Adrenal gland (tissue), 12 donors: ENCODE measurements around the gene ANKRD60. TPM values are rescaled to one million over a fixed set of nuclear protein-coding genes. Genes with fewer than 3 reads are reported as not detected.

ENCODE experiments used
- DNase-seq, 7 donors: peaks; one replicate each; pipeline ENCODE4 v3.0.0-alpha.2; 2019 to 2020
- H3K27ac ChIP-seq, 5 donors: fragments of 200-600 bp; sonication (generic) in 4 of 5; 1 replicate in 3 of 5; 2 replicates in 2 of 5; pipeline versions ENCODE4 v1.5.1 to v1.8.0; 2016 to 2020; ENCODE audit warnings: mild to moderate bottlenecking in 1 of 5
- H3K27me3 ChIP-seq: fragments of 200-600 bp; 2 replicates; pipeline ENCODE4 v1.8.0; 2021
- H3K36me3 ChIP-seq, 2 donors: fragments of 200-600 bp; replicated peaks in 1 of 2; 1 replicate in 1 of 2; 2 replicates in 1 of 2; pipeline versions ENCODE4 v1.5.1 to v1.8.0; 2018 to 2022
- H3K4me1 ChIP-seq, 2 donors: fragments of 200-600 bp; replicated peaks in 1 of 2; 1 replicate in 1 of 2; 2 replicates in 1 of 2; pipeline versions ENCODE4 v1.5.1 to v1.8.0; 2018 to 2021
- H3K4me3 ChIP-seq, 4 donors: fragments of 200-600 bp; sonication (generic) in 3 of 4; one replicate each; pipeline ENCODE4 v1.5.1; 2016 to 2018
- H3K9me3 ChIP-seq, 3 donors: fragments of 200-600 bp; sonication (generic) in 1 of 3; replicated peaks in 1 of 3; 1 replicate in 2 of 3; 2 replicates in 1 of 3; pipeline versions ENCODE4 v1.5.1 to v1.8.0; 2016 to 2021
- POLR2A ChIP-seq, 2 donors: fragments of 450-650 bp; IDR thresholded peaks; one replicate each; pipeline ENCODE4 v1.6.1; 2017; ENCODE audit warnings: antibody characterized with exemption in 2 of 2, mild to moderate bottlenecking in 2 of 2, moderate library complexity in 1 of 2
- WGBS, 4 donors: extraction: QIAGEN DNeasy Blood & Tissue Kit in 2 of 4; methylation state at CpG; one replicate each; pipeline versions ENCODE4 v1.1.5 to v1.1.7; 2013 to 2017; 5-methylcytosine and 5-hydroxymethylcytosine counted together
- intact Hi-C, 2 donors: fragments of 100-400 bp; cut with DNase I; formaldehyde crosslinking; loops; one replicate each; pipeline versions ENCODE4 v1.14.1 to v1.15.0; 2022 to 2023
- polyA plus RNA-seq, 3 donors: library from polyadenylated mRNA; stranded (reverse); fragments of 200-250 nt in 2 of 3; fragments of 350-450 nt in 1 of 3; fragmentation: Illumina TruSeq in 1 of 3; extraction: RNeasy Lipid Tissue Mini Kit (QIAGEN cat#74804) in 1 of 3; gene quantifications; one replicate each; pipeline ENCODE4 v1.2.3, GENCODE V29; 2013 to 2014
- total RNA-seq, 9 donors: library from RNA; depleted of rRNA in 4 of 9; stranded (reverse); fragments of >200 nt in 4 of 9; fragments of 120-200 nt in 1 of 9; fragmentation: NEBNext Ultra II Directional in 1 of 9; extraction: Animal tissue kit (Norgen Biotek cat#: 25700) in 1 of 9; gene quantifications; one replicate each; pipeline versions ENCODE4 v1.1.0 to v1.2.4, GENCODE V29; 2013 to 2023
- TF ChIP-seq, protein P1 (sequence below), 6 experiments: fragments of 450-650 bp in 4 of 6; fragments of 200-600 bp in 2 of 6; sonication (generic) in 1 of 6; IDR thresholded peaks; 1 replicate in 5 of 6; 2 replicates in 1 of 6; pipeline versions ENCODE4 v1.5.1 to v1.8.0; 2016 to 2021; ENCODE audit warnings: antibody characterized with exemption in 6 of 6, mild to moderate bottlenecking in 2 of 6, moderate library complexity in 1 of 6
- donor health status: healthy with polysubstance abuse.
- donor health status: Bipolar disorder and iron deficiency.
- donor health status: DM: yes; HTN: yes; CAD: no.
- donor health status: DM: no; HTN: no; CAD: no.
- donor health status: DM: no; HTN: no; CAD: no.
- donor health status: DM: yes; HTN: yes; CAD: no.

Gene ANKRD60
- total and polyA plus RNA-seq, 12 donors, result not detected

DNA sequence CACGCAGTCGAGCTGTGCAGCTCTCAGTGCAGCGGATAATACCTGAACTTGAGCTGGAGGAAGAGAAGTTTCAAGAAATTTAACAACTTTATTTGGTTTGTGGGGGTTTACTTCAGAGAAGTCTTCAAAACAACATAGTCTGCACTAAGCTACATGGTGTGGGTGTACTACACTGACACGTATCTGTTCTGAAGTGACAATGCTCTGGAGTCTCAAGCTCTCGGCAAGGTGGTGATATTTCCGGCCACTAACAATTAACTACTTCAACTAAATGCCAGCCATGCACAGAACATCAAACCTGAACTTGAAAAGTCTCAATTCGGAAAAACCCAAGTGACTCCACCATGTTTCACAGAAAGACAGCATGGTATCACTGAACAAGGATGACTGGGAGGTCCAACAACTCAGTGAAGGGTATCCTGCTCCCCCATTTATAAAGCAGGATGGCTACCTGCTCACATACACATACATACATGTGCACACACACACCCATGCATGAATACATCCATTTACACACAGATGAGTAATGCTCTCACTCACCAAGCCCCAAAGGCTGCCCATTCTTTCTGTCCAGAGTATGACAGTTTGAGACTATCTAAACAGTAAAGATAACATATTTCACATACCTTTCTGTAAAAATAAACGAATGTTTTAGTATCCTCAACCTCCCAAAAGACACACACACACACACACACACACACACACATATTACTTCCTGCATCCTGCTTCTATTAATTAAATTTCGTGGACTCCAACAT is 15.4 kb upstream of the ANKRD60 start:
- 84 to 89% (median 88%) methylated on average over 9 of the region's 9 CpGs for WGBS, 4 donors
- H3K4me3 ChIP-seq, result no peak overlapping the region
- peaks cover 0 to 55% of the 10 kb centered on the region in 2 donors for H3K36me3 ChIP-seq
- intact Hi-C loops, result no loop called here
- H3K4me1 ChIP-seq, result no peaks in the 10 kb centered on the region
- no peak for DNase-seq
- TF ChIP-seq, protein P1, sequence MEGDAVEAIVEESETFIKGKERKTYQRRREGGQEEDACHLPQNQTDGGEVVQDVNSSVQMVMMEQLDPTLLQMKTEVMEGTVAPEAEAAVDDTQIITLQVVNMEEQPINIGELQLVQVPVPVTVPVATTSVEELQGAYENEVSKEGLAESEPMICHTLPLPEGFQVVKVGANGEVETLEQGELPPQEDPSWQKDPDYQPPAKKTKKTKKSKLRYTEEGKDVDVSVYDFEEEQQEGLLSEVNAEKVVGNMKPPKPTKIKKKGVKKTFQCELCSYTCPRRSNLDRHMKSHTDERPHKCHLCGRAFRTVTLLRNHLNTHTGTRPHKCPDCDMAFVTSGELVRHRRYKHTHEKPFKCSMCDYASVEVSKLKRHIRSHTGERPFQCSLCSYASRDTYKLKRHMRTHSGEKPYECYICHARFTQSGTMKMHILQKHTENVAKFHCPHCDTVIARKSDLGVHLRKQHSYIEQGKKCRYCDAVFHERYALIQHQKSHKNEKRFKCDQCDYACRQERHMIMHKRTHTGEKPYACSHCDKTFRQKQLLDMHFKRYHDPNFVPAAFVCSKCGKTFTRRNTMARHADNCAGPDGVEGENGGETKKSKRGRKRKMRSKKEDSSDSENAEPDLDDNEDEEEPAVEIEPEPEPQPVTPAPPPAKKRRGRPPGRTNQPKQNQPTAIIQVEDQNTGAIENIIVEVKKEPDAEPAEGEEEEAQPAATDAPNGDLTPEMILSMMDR (IDR thresholded peaks at IDR 0.05), result no peak
- no peak for TF ChIP-seq POLR2A (IDR thresholded peaks at IDR 0.05)
- H3K9me3 ChIP-seq, result no peaks in the 10 kb centered on the region
- H3K27me3 ChIP-seq, result no peaks in the 10 kb centered on the region
- no peak overlapping the region for H3K27ac ChIP-seq

DNA sequence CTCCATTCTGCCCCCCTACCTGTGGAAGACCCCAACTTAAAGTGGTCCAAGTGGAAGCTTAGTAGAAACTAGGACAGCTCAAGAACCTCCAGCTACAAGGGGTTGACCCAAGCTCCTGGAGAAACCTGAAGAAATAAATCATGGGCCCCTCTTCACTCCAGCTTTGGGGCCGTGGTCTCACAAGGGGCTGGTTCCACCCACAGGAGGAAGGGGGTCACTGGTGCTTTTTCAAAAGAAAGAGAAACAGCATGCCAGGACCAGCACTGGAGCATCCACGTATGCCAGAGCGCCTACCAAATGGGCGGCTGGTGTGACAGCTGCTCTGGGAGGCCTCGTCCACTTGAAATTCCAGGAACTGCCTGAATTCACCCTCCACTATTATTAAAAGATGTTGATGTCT is 14.4 kb upstream of the ANKRD60 start:
- TF ChIP-seq, protein P1 (IDR thresholded peaks at IDR 0.05), result no peak
- H3K36me3 ChIP-seq, result peaks cover 0 to 48% of the 10 kb centered on the region in 2 donors
- peaks cover 0 to 4% of the 10 kb centered on the region in 2 donors for H3K4me1 ChIP-seq
- DNase-seq, result no peak
- no peak overlapping the region for H3K27ac ChIP-seq
- 95 to 100% (median 99%) methylated on average over 5 of the region's 5 CpGs for WGBS, 4 donors
- H3K4me3 ChIP-seq, result no peak overlapping the region
- no peaks in the 10 kb centered on the region for H3K9me3 ChIP-seq
- H3K27me3 ChIP-seq, result no peaks in the 10 kb centered on the region
- intact Hi-C loops, result no loop called here

DNA sequence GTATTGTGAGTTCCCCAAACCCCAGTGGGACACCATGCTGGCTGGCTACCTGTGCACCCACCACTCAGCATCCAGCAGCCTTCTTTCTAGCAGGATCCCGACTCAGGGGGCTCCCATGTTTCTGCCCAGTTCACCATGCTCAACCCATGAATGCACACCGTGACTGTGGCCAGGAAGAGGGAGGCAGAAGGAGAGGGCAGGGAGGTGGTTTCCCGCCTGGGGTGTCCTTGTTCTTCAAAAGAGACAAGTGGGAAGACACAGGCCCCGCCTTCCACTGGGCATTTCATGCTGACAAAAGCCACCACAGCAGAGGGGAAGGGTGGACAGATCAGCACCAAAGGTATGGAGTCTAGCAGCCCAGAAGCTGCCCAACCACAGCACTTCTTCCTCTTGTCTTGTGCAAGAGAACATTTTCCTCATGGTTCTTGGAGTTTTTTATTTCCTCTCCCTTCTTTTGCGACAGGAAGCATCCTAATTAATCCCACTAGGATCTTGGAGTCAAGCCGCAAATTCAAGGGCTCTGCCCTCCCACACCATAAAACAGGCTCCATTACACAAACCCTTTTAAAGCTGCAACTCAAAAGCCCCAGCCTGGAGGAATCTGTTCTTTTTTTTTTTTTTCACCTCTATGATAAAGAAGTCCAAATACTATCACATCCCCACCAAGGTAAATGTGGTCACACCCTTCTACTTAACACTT is 13.5 kb upstream of the ANKRD60 start:
- DNase-seq, result no peak
- WGBS, 4 donors, result 90 to 95% (median 95%) methylated on average over 6 of the region's 6 CpGs
- Histone ChIP-seq H3K9me3 (no peaks in the 10 kb centered on the region), H3K27ac (no peak overlapping the region), H3K4me3 (no peak overlapping the region), H3K36me3 (peaks cover 0 to 39% of the 10 kb centered on the region in 2 donors), H3K4me1 (peaks cover 6 to 10% of the 10 kb centered on the region in 2 donors), H3K27me3 (no peaks in the 10 kb centered on the region)
- TF ChIP-seq, protein P1 (IDR thresholded peaks at IDR 0.05), result no peak
- no peak for TF ChIP-seq POLR2A (IDR thresholded peaks at IDR 0.05)
- intact Hi-C loops, result no loop called here

DNA sequence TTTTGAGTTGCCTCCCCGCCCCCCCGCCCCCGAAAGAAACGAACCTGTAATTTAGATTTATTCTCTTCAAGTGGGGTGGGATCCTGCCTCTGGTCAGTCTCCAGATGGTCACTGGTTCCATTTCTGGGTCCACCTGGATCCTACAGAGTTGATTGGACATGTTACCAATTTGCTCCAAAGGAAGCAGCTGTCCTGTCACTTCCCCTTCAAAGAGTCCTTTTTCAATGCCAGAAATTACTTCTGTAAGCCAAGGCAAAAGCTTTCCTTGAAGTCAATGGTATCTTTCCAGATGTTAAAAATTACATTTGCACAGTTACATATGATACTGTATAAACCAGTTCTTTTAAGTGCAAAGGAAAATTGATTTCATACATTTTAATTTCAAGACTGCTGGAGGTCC is 12.0 kb upstream of the ANKRD60 start:
- intact Hi-C loops, result no loop called here
- H3K9me3 ChIP-seq, result no peaks in the 10 kb centered on the region
- no peak overlapping the region for H3K4me3 ChIP-seq
- DNase-seq, result no peak
- peaks cover 0 to 25% of the 10 kb centered on the region in 2 donors for H3K36me3 ChIP-seq
- 91 to 97% (median 95%) methylated on average over 4 of the region's 4 CpGs for WGBS, 4 donors
- TF ChIP-seq POLR2A (IDR thresholded peaks at IDR 0.05), result no peak
- TF ChIP-seq, protein P1 (IDR thresholded peaks at IDR 0.05), result no peak
- H3K27me3 ChIP-seq, result no peaks in the 10 kb centered on the region
- H3K4me1 ChIP-seq, result peaks cover 6 to 10% of the 10 kb centered on the region in 2 donors
- H3K27ac ChIP-seq, result no peak overlapping the region
